ENCODE measurements around the gene RCSD1. TPM values are rescaled to one million over a fixed set of nuclear protein-coding genes. Genes with fewer than 3 reads are reported as not detected.

Gene RCSD1
- total and polyA plus RNA-seq, 10 of the 15 experiments (the other 5 are each of a cell fraction or from before 2014, with no cell fraction given), result 11.4 to 78.3 (median 71.6) TPM

- no peak for TF ChIP-seq USF1 (IDR thresholded peaks at IDR 0.05; ENCODE audit: borderline replicate concordance, extremely low read length, insufficient read depth, low read depth, low read length)
- no peak for TF ChIP-seq BHLHE40 (IDR thresholded peaks at IDR 0.05; ENCODE audit: borderline replicate concordance in 1 of 2, low read depth in 2 of 2, low read length in 1 of 2)
- no peak for TF ChIP-seq RELA (IDR thresholded peaks at IDR 0.05; ENCODE audit: borderline replicate concordance, partially characterized antibody)
- TF ChIP-seq POLR2A (IDR thresholded peaks at IDR 0.05; ENCODE audit: low read depth, low read length), result no peak
Observed at GRCh38 chr1:167726008-167726407, 96.0 kb downstream of the RCSD1 start (continued).

- in situ Hi-C loops (cut with MboI), result no loop called here
Observed at GRCh38 chr1:167728818-167729410, 98.9 kb downstream of the RCSD1 start.

More at GRCh38 chr1:167728818-167729410, 98.9 kb downstream of the RCSD1 start:
- no TSS peak for BruUV-seq (replicated peaks)
- no peak for ATAC-seq
- Histone ChIP-seq H3K4me1 (ENCODE audit: control insufficient read depth, insufficient read depth, low read length) (peaks cover 14% of the 10 kb centered on the region), H3K9ac (ENCODE audit: control insufficient read depth, insufficient read depth, low read length) (no peak overlapping the region), H3K27ac (ENCODE audit: control insufficient read depth, insufficient read depth) (no peak overlapping the region), H4K20me1 (ENCODE audit: control insufficient read depth, insufficient read depth) (peaks cover 4% of the 10 kb centered on the region; the same call in 1 of the 2 replicates), H2AFZ (ENCODE audit: control insufficient read depth, low read depth, low read length) (no peak overlapping the region), H3K9me3 (replicated peaks; ENCODE audit: control insufficient read depth, insufficient read depth, low read length) (no peaks in the 10 kb centered on the region), H3K79me2 (ENCODE audit: control insufficient read depth, insufficient read depth, low read length) (peaks cover 55% of the 10 kb centered on the region), H3K36me3 (ENCODE audit: control insufficient read depth in 2 of 2, insufficient read depth in 2 of 2, low read length in 1 of 2) (peaks cover 2 to 5% of the 10 kb centered on the region in 2 experiments; a peak in 2 of 4 replicates), H3K27me3 (replicated peaks in 1 of 2; ENCODE audit: control insufficient read depth in 2 of 2, insufficient read depth in 2 of 2, low read length in 1 of 2) (no peaks in the 10 kb centered on the region), H3K4me2 (ENCODE audit: control insufficient read depth, insufficient read depth) (peak overlapping the region; percentile 8; the same call in 1 of the 2 replicates), H3K4me3 (no peak overlapping the region)
- no peak for DNase-seq (ENCODE audit: low read depth, low spot score)
- TF ChIP-seq FOXK2 (IDR thresholded peaks at IDR 0.05) (no peak), ETV6 (conservative IDR thresholded peaks at IDR 0.05 in 1 of 2, IDR thresholded peaks at IDR 0.05 in 1 of 2; ENCODE audit: borderline replicate concordance in 1 of 2, low read depth in 1 of 2) (no peak), BMI1 (IDR thresholded peaks at IDR 0.05; ENCODE audit: borderline replicate concordance) (no peak), DPF2 (IDR thresholded peaks at IDR 0.05) (no peak), ESRRA (IDR thresholded peaks at IDR 0.05; ENCODE audit: low read length) (no peak), SUPT20H (IDR thresholded peaks at IDR 0.05; ENCODE audit: borderline replicate concordance, control insufficient read depth, low read depth, low read length) (no peak), CHD2 (IDR thresholded peaks at IDR 0.05; ENCODE audit: borderline replicate concordance, low read depth, low read length) (no peak), NRF1 (conservative IDR thresholded peaks at IDR 0.05; ENCODE audit: low read depth, low read length) (no peak), ZNF207 (IDR thresholded peaks at IDR 0.05; ENCODE audit: borderline replicate concordance) (no peak), PRDM15 (CRISPR knock-in tag; IDR thresholded peaks at IDR 0.05) (no peak), MEF2B (IDR thresholded peaks at IDR 0.05; ENCODE audit: partially characterized antibody, poor library complexity, severe bottlenecking) (no peak)
- 98% methylated on average over 8 of the region's 8 CpGs for WGBS (ENCODE audit: insufficient coverage, insufficient replicate concordance, low lambda C conversion rate, missing lambda C conversion rate)
- ChIA-PET POLR2A (interaction anchor here (0.6 kb wide), 1 partner anchor 14 kb away, joined by 3 read pairs; no protein-coding TSS in a partner anchor), SMC1A (ENCODE audit: uncharacterized antibody, unreplicated experiment) (interaction anchor here (1.0 to 1.8 kb wide), 3 partner anchors 11 to 353 kb away, joined by 3 to 5 read pairs (median 4); no protein-coding TSS in a partner anchor), CTCF (interaction anchor here (1.1 kb wide), 2 partner anchors 9 to 662 kb away, joined by 3 to 4 read pairs; no protein-coding TSS in a partner anchor), RAD21 (ENCODE audit: unreplicated experiment) (interaction anchor here (1.0 kb wide), 1 partner anchor 24 kb away, joined by 3 read pairs; no protein-coding TSS in a partner anchor)
- FAIRE-seq, result no peak
- intact Hi-C loops (cut with micrococcal nuclease; ENCODE audit: unreplicated experiment), result no loop called here

All from GM12878 (cell line).